HFF-Myc (cell line): ENCODE results near the gene SLC12A7.
"Not testable (repeated sequence)": the region's sequence is repeated elsewhere in the genome, so short reads cannot be mapped to it uniquely, and the experiment has no call there.

Source experiments
- DNase-seq: peaks from one replicate; pipeline ENCODE4 v3.0.0-alpha.2; 2011; ENCODE audit warnings: low read depth; ENCODE audit errors: extremely low read depth
- H3K4me3 ChIP-seq: replicated peaks from 2 replicates; pipeline ENCODE4 v1.5.1; 2011; ENCODE audit warnings: low read depth, mild to moderate bottlenecking, control low read depth, low read length
- TF ChIP-seq, protein P1 (sequence below): IDR thresholded peaks from 2 replicates; pipeline ENCODE4 v1.5.1; 2012; ENCODE audit warnings: mild to moderate bottlenecking, low read depth, low read length, control low read depth; ENCODE audit errors: missing control alignments

Gene SLC12A7

DNA sequence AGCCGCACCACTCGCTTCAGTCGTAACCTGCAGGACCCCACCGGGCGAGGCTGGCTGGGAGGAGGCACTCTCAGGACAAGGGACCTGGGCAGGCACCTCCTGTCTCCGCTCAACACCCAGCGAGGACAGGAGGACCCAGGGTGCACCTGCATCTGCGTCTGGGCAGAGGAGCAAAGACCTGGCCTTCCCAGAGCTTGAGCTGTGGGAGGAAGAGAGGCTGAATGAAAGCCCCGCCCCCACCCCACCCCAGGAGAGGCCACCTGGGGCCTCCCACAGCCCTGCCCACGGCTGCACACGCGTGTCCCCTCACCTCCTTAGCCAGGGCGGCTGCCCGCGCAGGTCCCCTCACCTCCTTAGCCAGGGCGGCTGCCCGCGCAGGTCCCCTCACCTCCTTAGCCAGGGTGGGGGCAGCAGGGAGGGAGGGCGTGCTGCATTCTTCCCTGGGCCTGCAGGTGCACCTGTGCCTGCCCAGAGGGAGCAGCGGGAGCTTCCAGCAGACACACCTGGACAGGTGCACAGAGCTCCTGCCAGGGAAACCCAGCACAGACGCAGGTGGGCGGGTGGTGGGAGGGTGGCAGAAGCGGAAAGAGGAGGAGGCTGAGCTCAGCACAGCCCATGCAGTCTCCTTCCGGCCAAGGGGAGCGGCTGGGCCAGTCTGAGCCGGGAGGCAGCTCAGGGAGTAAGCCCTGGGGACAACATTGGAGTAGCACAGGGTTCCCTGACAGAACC is 18.5 kb upstream of the SLC12A7 start:
- TF ChIP-seq, protein P1, sequence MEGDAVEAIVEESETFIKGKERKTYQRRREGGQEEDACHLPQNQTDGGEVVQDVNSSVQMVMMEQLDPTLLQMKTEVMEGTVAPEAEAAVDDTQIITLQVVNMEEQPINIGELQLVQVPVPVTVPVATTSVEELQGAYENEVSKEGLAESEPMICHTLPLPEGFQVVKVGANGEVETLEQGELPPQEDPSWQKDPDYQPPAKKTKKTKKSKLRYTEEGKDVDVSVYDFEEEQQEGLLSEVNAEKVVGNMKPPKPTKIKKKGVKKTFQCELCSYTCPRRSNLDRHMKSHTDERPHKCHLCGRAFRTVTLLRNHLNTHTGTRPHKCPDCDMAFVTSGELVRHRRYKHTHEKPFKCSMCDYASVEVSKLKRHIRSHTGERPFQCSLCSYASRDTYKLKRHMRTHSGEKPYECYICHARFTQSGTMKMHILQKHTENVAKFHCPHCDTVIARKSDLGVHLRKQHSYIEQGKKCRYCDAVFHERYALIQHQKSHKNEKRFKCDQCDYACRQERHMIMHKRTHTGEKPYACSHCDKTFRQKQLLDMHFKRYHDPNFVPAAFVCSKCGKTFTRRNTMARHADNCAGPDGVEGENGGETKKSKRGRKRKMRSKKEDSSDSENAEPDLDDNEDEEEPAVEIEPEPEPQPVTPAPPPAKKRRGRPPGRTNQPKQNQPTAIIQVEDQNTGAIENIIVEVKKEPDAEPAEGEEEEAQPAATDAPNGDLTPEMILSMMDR = no peak
- H3K4me3 ChIP-seq = no peak overlapping the region
- no peak for DNase-seq

DNA sequence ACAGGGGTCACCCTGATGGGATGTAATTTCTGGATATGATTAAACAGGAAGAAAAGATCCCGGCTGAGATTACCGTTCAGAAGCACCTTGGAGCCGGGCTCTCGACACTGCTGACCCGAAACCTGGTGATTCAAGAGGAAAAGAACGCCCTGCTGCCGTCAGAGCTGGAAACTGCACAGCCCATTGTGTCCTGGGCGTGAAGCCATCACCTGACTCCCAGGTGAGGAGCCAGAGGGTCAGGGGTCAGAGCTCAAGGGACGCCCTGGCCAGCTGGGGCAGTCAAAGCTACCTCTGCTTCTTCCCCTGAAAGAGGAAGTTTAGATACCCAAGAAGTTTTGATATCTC is 17.8 kb upstream of the SLC12A7 start:
- TF ChIP-seq, protein P1 = no peak
- H3K4me3 ChIP-seq = no peak overlapping the region
- DNase-seq = no peak

DNA sequence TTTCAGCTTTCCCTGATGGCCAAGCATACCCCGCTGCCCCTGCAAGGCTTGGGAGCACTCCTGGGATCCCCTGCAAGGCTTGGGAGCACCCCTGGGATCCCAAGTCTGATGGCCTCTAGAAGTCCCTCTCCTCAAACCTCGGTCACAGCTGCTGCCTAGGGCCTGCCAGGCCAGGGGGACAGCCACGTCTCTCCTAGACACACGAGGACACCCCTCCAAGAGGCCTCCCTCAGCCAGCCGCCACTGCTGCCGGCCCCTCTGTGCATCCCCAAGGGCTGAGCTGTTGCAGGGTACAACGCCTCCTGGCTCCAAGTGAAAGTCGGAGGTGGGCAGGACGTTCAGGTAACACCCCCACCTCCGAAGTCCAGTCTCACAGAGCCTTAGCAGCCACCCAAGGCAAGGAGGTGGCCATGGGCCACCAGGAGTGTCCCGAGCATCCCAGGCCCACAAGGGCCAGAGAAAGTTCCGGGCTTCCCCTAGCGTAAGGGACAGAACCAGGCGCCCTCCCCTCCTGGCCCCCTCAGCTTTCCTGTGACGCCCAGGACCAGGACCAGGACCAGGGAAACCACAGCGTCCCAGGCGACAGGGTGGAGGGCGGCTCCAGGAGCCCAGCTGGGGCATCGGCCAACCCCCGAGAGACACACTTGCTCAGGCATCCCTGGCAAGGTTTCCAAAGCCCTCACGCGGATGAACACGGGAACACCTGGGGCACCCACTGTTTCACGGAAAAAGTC is 17.3 kb upstream of the SLC12A7 start:
- no peak overlapping the region for H3K4me3 ChIP-seq
- TF ChIP-seq, protein P1 = no peak
- no peak for DNase-seq

DNA sequence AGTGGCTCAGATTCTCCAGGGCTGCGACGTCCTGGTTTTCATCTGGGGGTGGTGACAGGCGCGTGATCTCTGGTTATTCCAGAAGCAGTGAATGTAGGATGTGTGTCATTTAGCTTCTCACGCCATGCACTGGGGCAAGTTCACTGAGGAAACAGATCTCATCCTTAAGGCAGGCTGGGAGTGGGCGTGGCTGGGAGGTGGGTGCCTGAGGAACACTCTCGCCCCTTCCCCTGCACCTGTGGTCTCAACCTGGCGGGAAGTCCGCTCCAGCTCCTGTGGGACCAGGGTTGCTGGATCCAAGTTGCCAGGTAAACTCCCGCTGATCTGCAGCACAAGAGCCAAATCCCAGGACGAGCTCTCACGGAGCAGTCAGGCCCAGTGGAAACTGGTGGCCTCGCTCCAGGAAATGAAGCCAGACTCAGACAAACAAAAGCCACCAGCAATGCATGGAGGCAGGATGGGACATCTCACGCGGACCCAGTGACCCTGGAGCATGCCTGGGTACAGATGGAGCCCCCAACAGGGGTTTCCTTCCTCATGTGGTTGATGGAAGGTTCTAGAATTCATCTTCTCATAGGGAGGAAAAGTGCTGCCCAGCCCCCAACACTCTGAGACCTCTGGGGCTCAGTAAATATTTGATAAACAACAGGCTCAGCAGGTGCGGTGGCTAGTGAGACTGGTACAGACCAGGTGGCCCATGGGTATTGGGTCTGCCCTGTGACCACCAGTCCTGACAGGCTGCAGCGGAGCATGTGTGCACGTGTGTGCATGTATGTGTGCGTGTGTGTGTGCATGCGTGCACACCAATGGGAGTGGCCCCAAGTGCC is 16.3 kb upstream of the SLC12A7 start:
- DNase-seq = no peak
- H3K4me3 ChIP-seq = no peak overlapping the region
- TF ChIP-seq, protein P1 = no peak

DNA sequence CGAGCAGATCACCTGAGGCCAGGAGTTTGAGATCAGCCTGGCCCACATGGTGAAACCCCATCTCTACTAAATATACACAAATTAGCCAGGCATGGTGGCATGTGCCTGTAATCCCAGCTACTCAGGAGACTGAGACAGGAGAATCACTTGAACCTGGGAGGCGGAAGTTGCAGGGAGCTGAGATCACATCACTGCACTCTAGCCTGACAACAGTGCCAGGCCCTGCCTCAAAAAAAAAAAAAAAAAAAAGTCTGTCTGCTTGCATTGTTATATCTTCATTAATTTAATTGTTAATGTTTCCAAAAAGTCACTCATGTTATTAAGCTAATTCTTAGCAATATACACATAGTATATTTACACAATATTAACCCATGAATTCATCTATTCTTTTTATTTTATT is 13.8 kb upstream of the SLC12A7 start:
- not testable (repeated sequence) for DNase-seq, H3K4me3 ChIP-seq

DNA sequence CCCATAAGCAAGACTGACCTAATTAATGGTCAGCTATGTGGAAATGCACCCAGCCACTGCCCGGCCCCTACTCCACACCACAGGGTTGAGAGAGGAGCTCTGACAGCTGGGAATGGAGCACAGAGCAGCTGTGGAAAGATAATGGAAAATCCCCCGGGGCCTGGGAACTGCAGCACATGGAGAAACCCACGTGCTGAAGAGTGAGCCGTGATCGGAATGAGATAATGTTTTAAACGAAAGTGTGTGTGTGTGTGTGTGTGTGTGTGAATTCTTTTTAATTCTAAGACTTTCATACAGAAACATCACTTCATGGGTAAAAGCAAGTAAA is 13.1 kb upstream of the SLC12A7 start:
- peak; percentile 25 for DNase-seq
- no peak overlapping the region for H3K4me3 ChIP-seq
- TF ChIP-seq, protein P1 = no peak

DNA sequence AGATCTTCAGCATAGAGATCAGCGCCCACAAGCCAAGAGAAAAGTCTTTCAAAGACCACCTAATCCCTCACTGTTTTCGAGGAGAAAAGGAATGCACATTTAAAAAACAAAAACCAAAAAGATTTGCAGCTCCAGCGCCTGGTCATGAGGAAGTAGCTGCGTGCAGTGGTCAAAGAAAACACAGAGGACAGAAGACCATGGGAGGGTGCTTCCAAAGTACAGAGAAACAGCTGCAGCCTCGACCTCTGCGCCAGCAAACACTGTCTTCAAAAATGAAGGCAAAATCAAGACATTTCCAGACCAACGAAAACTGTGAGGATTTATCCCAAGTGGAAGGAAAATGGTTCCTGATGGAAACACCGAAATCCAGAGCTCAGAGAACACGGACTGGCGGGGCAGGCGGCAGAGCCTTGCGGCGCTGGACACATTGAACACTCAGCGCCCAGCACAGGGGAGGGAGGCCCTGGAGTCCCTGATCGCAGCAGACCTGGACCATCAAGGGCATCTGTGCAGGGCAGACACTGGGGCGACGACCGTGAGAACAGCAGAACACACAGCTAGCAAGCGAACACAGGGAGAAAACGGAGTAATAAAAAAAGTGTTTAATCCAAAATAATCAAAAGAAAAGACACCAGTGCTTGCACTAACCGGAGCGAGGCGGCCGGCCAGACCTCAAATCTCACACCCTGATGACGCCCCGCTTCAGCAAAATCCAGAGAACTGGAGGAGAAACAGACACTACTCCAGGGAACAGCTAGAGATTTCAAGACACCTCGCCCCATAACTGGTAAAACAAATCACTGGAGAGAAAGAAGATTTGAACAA is 12.6 kb upstream of the SLC12A7 start:
- H3K4me3 ChIP-seq = no peak overlapping the region
- TF ChIP-seq, protein P1 = no peak
- DNase-seq = no peak
